WERI-Rb-1 (cell line): Measurements from ENCODE around the gene TMEM163.

Experiments
- DNase-seq: peaks from one replicate; pipeline ENCODE4 v3.0.0-alpha.2; 2020
- H3K27ac ChIP-seq: fragments of 250-450 bp; sonication (Bioruptor Pico); 2 replicates; pipeline ENCODE4 v1.5.1; 2020; ENCODE audit warnings: mild to moderate bottlenecking, moderate library complexity
- H3K27me3 ChIP-seq: fragments of 250-450 bp; sonication (Bioruptor Pico); 2 replicates; pipeline ENCODE4 v1.5.1; 2021; ENCODE audit warnings: mild to moderate bottlenecking, low read depth, moderate library complexity; ENCODE audit not compliant: insufficient read depth, severe bottlenecking
- H3K36me3 ChIP-seq: fragments of 250-450 bp; sonication (Bioruptor Pico); 2 replicates; pipeline ENCODE4 v1.5.1; 2020; ENCODE audit warnings: mild to moderate bottlenecking, moderate library complexity
- H3K4me3 ChIP-seq: 2 replicates; pipeline ENCODE4 v1.5.1; 2011; ENCODE audit warnings: low read depth, mild to moderate bottlenecking, control low read depth, low read length
- H3K9me3 ChIP-seq: fragments of 250-450 bp; sonication (Bioruptor Pico); 2 replicates; pipeline ENCODE4 v1.5.1; 2021; ENCODE audit warnings: mild to moderate bottlenecking, moderate library complexity; ENCODE audit not compliant: severe bottlenecking
- TF ChIP-seq, protein P1 (sequence below): IDR thresholded peaks from 2 replicates; pipeline ENCODE4 v1.5.1; 2011; ENCODE audit warnings: low read depth, mild to moderate bottlenecking, control low read depth, inconsistent platforms, low read length

The TMEM163 gene

DNA sequence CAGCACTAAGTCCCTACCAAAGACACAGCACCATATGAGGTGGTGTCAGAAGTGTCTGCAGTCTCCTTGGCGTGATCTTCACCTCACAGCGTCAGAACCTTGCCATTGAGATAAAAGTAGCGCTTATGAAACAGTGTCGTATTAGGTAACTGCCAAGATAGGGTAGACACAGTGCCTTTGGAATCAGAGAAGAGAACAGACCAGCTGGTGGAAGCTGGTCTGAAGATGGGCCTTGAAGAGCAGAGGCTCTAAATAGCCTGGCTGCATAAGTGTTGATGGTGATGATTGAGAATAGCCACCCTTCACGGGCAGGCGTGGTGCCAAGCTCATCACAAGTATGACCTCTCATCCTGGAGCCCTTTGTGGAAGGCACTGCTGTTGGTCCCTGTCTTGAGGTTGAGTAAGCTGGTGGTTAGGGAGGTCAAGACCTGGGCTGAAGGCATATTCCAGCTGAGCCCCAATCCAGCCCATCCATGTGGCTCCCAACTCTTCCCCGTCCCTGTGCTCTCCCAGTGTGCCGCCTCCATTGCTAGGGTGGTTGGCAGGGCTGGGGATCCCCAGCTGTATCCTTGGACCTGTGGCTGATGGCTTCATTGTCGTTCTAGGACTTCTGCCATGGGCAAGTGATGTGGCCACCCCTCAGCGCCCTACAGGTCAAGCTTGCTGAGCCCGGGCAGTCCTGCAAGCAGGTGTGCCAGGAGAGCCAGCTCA is 277.5 kb downstream of the TMEM163 start:
- no peak for DNase-seq
- Histone ChIP-seq H3K4me3 (no peak overlapping the region), H3K27me3 (no peaks in the 10 kb centered on the region), H3K9me3 (no peaks in the 10 kb centered on the region), H3K36me3 (peaks cover 22% of the 10 kb centered on the region), H3K27ac (no peak overlapping the region)
- TF ChIP-seq, protein P1, sequence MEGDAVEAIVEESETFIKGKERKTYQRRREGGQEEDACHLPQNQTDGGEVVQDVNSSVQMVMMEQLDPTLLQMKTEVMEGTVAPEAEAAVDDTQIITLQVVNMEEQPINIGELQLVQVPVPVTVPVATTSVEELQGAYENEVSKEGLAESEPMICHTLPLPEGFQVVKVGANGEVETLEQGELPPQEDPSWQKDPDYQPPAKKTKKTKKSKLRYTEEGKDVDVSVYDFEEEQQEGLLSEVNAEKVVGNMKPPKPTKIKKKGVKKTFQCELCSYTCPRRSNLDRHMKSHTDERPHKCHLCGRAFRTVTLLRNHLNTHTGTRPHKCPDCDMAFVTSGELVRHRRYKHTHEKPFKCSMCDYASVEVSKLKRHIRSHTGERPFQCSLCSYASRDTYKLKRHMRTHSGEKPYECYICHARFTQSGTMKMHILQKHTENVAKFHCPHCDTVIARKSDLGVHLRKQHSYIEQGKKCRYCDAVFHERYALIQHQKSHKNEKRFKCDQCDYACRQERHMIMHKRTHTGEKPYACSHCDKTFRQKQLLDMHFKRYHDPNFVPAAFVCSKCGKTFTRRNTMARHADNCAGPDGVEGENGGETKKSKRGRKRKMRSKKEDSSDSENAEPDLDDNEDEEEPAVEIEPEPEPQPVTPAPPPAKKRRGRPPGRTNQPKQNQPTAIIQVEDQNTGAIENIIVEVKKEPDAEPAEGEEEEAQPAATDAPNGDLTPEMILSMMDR = no peak

DNA sequence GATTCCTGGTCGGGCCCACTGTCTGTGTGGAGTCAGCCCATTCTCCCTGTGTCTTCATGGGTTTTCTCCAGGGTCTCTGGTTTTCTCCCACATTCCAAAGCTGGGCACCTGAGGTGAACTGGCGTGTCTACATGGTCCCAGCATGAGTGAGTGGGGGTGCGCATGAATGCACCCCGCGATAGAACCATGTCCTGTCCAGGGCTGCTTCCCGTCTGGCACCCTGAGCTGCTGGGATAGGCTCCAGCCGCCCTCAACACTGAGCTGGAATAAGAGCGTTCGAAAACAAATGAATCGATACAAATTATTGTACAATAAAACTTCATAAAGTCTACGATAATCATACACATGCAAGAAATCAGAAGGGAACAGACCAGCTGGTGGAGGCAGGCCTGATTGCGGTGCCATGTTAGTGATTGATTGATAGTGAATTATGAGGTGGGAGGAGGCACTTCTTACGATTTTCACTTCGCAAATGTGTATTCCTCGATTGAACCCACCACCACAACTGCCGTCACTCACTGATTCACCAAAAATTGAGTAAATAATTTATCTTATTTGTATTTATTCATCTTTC is 278.4 kb downstream of the TMEM163 start:
- H3K9me3 ChIP-seq = no peaks in the 10 kb centered on the region
- no peak for DNase-seq
- peaks cover 30% of the 10 kb centered on the region for H3K36me3 ChIP-seq
- H3K27ac ChIP-seq = no peak overlapping the region
- no peak overlapping the region for H3K4me3 ChIP-seq
- TF ChIP-seq, protein P1 = no peak
- no peaks in the 10 kb centered on the region for H3K27me3 ChIP-seq

DNA sequence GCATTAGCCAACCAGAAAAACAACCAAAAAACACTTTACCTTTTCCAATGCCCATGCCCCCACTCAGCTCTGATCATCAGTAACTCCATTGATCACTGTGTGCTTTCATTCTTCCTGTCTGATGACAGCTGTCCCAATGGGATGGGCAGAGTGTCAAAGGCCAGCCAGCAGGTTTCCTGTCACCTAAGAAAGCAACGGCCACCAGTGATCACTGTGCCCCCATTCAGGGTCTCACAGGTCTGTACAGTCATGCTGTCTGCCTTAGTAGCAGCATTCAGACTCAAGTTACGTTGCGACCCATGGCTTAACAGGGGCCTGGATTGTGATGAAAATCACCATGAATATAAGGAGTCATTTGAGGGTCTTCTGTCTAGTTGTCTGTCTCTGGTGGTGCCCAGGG is 280.4 kb downstream of the TMEM163 start:
- Histone ChIP-seq H3K27me3 (no peaks in the 10 kb centered on the region), H3K4me3 (no peak overlapping the region), H3K27ac (no peak overlapping the region), H3K36me3 (peaks cover 35% of the 10 kb centered on the region), H3K9me3 (no peaks in the 10 kb centered on the region)
- TF ChIP-seq, protein P1 = no peak
- no peak for DNase-seq

DNA sequence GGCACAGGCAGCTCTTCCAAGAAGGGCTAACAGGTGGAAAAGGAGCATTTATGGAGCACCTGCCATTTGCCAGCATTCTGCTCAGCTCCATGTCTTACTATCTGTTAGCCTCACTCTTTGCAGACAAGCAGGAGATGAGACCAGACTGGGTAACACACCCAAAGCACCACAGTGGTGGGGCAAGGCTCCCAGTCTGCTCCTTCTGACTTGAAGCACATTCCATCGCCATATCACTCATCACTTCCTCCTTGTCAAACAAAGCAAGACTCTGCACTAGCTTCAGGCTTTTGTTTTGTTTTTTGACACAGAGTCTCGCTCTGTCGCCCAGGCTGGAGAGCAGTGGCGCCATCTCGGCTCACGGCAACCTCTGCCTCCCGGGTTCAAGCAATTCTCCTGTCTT is 282.1 kb downstream of the TMEM163 start:
- no peaks in the 10 kb centered on the region for H3K9me3 ChIP-seq
- H3K4me3 ChIP-seq = no peak overlapping the region
- no peak for DNase-seq
- TF ChIP-seq, protein P1 = no peak
- peaks cover 35% of the 10 kb centered on the region for H3K36me3 ChIP-seq
- no peaks in the 10 kb centered on the region for H3K27me3 ChIP-seq
- H3K27ac ChIP-seq = no peak overlapping the region

DNA sequence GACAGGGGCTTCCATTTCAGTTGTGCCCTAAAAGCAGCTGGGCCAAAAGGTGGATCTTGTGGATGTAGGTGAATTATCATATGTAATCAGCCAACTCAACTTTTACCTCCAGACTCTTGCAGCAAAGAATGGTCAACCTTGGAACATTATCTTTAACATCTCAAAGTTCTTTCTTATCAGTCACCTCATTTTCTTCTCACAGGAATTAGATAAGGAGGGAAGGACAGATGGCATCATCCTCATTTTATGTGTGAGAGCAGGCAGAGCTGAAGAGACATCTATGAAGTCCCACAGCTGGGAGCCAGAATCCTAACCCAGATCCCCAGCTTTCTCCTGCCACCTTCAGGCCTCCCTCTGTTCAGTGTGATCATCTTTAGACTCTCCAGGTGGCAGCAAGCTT is 282.9 kb downstream of the TMEM163 start:
- H3K27me3 ChIP-seq = no peaks in the 10 kb centered on the region
- TF ChIP-seq, protein P1 = no peak
- H3K4me3 ChIP-seq = no peak overlapping the region
- H3K9me3 ChIP-seq = no peaks in the 10 kb centered on the region
- no peak overlapping the region for H3K27ac ChIP-seq
- peaks cover 33% of the 10 kb centered on the region for H3K36me3 ChIP-seq
- DNase-seq = no peak
